Measurements from ENCODE around the gene AHRR.
A peak's percentile ranks its signal among the peaks of the same experiment; 100 is the strongest.
"Not testable (repeated sequence)": the region's sequence is repeated elsewhere in the genome, so short reads cannot be mapped to it uniquely, and the experiment has no call there.

The AHRR gene

DNA sequence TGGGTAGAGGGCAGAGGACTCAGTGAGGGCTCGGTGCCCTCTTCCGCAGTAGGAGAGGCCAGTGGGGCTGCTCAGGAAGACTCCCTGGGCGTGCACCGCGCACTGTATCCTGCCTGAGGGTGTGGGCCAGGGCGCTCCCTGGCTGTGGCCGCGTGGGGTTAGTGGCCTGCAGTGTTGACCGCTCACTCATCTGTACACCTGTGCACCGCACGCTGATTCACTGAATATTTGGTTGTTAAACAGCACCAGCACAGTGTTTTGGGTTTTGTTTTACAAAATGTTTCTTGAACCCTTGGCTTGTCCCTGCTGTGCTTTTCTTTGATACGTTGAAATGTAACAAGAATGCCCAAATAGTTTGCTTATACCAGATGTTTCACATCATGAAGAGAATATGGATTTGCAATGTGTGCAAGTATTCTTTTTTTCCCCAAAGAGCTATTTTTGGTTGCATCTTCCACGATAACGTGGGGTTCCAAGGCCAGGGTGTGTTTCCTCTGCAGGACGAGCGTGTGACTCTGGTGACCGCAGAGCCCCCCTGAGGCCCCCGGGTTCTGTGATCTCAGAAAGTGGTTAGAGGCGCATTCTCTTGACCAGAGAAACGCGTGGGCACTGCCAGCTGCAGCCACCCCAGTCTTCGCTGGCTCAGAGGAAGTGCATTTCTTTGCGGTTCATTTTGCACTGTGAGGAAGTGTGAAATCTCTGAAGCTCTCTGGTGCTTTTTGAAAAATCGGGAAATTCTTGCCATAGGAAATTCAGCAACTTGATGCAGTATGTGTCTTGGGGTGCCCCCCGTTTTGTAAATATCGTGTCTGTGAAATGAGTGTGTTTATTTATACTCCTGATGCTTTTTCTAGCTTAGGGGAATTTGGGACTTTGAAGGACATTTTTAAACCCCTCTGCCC, 46.9 kb downstream of the AHRR start:
- peak; percentile 90 for DNase-seq

- no peak for DNase-seq
Observed at GRCh38 chr5:369151-369868, 47.8 kb downstream of the AHRR start.

DNA sequence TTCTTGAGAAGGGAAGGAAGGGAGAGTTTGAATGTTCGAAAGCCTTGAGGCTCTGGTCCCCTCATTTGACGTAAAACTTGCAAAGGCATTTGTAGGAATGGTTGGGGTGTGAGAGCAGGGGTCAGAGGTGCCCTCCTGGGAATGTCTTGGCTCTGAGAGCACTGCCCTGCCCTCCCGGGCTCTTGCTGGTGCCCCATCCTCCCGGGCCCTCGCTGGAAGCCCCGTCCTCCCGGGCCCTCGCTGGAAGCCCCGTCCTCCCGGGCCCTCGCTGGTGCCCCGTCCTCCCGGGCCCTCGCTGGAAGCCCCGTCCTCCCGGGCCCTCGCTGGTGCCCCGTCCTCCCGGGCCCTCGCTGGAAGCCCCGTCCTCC, 48.3 kb downstream of the AHRR start:
- DNase-seq: not testable (repeated sequence)

GRCh38 chr5:370311-370958, 48.9 kb downstream of the AHRR start:
- DNase-seq: no peak

- no peak for DNase-seq
Observed at GRCh38 chr5:370959-371810, 49.7 kb downstream of the AHRR start.

- DNase-seq: peak; percentile 79
Observed at GRCh38 chr5:371811-372555, 50.5 kb downstream of the AHRR start.

- no peak for DNase-seq
Observed at GRCh38 chr5:372556-372995, 51.1 kb downstream of the AHRR start.

DNA sequence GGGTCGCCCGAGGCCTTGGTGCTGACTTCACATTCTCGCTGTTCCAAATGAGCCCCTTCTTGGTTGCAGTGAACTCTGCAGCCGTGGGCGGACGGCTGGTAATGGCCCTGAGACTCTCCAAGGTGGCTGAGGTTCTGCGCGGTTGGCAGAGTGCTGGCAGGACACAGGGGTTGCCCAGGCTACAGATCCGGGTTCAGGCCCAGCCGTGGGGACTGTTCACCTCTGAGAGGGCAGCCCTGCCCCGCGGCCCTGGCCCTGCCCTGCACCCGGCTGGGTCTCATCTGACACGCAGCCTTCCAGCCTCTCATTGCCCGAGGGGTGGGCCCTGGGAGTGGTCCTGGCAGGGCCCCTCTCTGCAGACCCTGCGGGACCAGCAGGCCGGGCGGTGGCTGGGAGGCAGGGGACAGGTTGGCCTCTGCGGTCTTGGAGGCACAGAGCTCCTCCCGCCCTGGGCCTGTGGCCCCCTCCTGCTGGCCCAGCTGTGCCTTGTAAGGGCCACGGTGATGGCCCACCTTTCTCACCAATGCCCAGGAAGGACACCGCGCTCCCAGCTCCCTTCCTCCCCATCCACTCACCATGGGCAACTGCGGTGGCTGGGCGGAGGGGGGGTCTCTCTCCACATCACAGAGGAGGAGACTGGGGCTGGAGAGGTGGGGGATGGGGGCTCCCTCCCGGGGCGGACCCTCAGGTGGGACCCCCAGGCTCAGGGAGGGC, 51.6 kb downstream of the AHRR start:
- peak; percentile 88 for DNase-seq

DNA sequence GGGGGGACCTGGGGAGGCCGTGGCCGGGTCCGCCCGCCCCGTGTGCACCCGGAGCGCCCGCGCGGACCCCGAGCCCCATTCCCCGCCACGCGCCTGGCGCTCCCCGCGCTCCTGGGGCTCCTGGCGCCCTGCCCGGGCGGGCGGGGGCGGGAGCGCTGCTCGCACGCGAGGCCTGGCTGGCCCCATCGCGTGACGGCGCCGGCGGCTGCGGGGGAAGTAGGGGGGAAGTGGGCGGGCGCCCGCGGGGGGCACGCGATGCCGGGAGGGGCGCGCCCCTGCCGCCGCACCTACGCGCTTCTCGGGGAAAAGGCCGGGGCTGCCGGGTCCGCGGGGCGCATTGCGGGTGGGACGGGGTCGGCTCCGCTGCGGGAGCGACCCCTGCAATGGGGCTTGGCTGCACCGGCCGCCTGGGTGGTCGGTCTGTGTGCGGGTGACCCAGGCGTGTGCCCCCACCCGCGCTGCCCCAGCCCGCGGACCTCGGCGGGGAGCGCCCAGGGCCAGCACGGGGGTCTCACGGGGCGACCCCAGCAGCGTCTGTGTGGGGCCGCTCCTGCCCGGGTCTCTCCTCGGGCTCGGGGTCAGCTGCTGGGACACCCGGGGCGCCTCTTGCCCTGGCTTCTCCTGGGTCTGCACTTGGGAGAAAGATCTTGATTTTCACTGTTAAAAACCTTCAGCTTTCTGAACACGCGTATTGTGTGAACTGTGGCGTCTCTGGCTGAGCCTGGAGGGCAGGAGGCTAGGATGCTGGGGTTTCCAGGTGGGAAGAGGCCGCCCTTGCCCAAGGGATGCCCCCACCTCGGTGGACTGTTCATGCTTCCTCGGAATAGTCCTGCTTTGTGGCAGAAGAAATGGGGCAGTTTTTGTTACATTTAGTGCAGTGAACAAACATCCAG, 52.4 kb downstream of the AHRR start:
- DNase-seq: peak; percentile 95

- DNase-seq: no peak
Observed at GRCh38 chr5:374631-375335, 53.3 kb downstream of the AHRR start.

DNA sequence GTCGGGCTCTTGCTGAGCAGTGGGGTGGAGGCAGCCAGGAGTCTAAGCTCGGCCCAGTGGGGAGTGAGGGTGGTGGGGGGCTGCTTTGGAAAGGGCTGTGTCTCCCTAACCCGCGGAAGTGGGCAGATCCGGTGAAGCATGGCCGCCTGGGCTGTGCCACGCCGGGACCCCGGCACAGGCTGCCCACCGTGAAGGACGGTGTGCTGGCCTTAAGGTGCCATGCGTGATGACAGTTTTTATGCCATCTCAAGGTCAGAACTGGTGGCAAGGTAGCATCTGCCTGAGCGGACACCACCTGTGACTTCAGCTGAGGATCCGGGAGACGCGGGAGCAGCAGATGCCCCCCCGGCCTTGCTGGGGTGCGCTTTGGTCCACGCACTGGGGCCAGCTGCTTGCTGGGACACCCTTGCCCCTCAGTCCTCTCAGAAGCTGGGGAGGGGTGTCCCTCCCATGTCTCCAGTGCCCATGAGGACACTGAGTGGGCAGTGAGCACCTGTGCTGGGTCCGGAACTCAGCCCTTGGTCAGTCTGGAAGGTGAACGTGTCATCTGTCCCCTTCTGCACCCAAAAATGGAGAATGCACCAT, 53.9 kb downstream of the AHRR start:
- no peak for DNase-seq

- DNase-seq: no peak
Observed at GRCh38 chr5:375921-376798, 54.6 kb downstream of the AHRR start.

DNA sequence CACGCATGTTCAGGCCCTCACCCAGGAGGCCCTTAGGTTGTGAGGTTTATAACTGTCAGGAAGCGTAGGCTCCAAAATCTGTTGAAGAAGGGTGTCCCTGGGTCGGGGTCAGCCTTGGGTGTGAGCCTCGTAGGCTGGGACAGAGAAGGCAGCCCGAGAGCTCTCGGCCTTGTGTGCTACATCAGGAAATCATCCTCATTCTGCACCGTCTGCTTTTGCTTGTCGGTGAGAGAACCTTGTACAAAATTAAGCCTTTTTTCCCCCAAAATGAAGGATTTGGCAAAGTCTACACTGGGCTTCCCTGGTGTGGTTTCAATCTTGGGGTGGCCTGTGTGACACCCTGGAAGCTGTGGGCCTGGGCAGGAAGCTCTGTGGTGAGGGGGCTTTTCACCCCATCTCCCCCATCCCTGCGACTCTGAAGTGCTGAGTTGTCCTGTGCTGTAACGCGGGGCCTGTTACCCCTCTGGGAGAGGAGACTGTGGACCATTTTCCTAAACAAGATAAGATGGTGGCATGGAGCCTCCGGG, 55.3 kb downstream of the AHRR start:
- no peak for DNase-seq

DNA sequence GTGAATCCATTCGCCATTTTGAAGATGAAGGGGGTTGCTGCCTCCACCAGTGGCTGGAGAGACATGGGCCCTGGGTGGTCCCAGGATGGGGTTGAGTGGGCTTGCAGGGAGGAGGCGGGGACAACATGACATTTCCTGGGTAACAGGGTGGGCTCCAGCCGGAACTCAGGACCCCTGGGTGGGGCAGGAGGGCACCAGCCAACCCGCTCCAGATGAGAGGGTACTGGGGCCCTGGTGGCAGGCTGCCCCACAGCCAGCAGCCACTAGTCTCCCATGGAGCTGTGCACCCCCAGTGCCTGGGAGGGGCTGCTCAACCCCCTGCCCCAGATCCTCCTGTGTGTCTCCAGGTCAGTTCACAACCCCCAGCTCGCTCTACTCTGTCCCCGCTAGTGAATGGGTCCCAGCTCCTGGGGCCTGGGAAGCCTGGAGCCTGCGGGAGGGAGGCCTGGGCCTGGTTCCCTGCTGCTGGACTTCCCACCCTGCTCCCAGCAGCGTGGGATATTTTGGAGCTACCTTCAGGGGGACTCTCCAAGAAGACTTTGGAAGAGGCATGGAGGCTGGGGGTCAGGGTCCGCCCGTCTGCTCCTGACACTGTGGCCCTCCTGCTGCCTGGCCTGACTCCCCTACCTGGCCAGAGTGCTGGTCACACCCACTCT, 55.9 kb downstream of the AHRR start:
- DNase-seq: no peak

DNA sequence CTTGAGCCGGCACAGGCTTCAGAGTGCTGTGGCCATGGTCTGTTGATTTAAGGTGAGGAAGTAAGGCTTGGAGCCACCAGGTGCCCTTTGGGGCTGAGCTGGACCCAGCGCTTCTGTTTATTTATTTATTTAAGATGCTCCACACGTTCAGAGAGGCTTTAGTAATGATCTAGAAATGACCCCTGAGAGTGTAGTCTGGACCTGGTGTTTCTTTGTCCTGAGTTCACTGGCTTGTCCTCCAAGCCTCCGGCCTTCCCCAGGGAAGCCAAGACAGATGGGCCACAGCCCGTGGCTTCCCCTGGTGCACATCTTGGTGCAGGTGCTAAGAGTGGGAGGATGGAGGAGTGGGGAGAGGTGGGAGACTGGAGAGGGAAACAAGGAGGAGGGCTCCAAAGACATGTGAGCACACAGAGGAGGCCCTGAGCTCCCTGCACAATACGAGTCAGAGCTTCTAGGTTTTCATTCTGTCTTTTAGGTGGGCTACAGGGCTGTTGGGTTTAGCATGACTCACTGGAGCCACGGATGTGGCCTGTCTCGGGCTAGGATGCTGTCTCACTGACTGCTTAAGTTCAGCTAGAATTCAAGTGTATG, 56.9 kb downstream of the AHRR start:
- DNase-seq: no peak

- no peak for DNase-seq
Observed at GRCh38 chr5:378976-379742, 57.6 kb downstream of the AHRR start.
